Measurements from ENCODE around the gene GPR68. TPM values are rescaled to one million over a fixed set of nuclear protein-coding genes. Genes with fewer than 3 reads are reported as not detected.
"Not testable (repeated sequence)": the region's sequence is repeated elsewhere in the genome, so short reads cannot be mapped to it uniquely, and the experiment has no call there.

The GPR68 gene
- total RNA-seq, 1 donor from 2014 or later: 6.3 TPM

DNA sequence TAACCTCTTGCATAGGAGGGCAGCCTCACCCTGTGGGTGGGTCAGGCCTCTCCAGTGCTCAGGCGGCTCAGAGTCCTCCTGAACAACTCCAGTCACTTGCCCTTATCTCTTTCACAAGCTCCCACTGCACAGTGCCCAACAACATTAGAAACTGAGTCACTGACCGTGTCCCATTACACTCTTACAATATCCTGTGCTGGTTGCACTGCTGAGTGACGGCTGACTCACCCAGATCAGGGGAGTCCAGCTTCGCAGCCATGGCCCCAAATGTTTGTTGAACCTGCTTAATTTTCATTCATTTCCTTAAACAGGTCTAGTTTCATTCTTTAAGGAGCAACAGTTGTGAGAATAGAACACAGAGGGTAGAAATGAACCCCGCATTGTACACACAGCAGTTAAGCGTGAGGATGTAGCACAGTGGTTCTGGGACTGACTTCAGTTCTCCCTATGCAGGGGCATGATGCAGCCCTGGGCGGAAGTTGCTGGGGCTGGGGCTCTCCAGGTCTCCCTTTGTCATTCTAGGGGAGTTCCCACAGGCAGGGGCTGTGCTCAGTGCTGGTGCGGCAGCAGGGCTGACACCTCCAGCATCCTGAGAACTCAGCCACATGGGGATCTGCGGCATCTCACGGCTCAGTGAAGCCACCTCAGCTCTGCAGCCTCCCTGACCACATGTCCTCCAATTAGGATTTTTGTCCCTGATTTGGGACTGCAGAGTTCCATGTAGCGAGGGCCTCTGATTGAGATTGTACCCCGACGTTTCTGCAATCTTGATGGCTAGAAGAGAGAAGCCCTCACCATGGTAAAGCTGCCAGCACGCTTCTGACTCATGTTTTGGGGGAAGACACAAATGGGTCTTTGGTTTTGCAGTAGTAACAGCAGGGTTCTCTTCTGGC is 16.1 kb downstream of the GPR68 start:
- ATAC-seq: no peak
- no peaks in the 10 kb centered on the region for H3K9me3 ChIP-seq
- TF ChIP-seq, protein P1, sequence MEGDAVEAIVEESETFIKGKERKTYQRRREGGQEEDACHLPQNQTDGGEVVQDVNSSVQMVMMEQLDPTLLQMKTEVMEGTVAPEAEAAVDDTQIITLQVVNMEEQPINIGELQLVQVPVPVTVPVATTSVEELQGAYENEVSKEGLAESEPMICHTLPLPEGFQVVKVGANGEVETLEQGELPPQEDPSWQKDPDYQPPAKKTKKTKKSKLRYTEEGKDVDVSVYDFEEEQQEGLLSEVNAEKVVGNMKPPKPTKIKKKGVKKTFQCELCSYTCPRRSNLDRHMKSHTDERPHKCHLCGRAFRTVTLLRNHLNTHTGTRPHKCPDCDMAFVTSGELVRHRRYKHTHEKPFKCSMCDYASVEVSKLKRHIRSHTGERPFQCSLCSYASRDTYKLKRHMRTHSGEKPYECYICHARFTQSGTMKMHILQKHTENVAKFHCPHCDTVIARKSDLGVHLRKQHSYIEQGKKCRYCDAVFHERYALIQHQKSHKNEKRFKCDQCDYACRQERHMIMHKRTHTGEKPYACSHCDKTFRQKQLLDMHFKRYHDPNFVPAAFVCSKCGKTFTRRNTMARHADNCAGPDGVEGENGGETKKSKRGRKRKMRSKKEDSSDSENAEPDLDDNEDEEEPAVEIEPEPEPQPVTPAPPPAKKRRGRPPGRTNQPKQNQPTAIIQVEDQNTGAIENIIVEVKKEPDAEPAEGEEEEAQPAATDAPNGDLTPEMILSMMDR (IDR thresholded peaks at IDR 0.05): no peak
- no peak overlapping the region for H3K27ac ChIP-seq
- no peak for DNase-seq
- H3K36me3 ChIP-seq: peaks cover 4% of the 10 kb centered on the region
- peaks cover 42% of the 10 kb centered on the region for H3K4me1 ChIP-seq
- intact Hi-C loops (cut with DNase I): no loop called here
- H3K27me3 ChIP-seq: no peaks in the 10 kb centered on the region
- H3K4me3 ChIP-seq: no peak overlapping the region

DNA sequence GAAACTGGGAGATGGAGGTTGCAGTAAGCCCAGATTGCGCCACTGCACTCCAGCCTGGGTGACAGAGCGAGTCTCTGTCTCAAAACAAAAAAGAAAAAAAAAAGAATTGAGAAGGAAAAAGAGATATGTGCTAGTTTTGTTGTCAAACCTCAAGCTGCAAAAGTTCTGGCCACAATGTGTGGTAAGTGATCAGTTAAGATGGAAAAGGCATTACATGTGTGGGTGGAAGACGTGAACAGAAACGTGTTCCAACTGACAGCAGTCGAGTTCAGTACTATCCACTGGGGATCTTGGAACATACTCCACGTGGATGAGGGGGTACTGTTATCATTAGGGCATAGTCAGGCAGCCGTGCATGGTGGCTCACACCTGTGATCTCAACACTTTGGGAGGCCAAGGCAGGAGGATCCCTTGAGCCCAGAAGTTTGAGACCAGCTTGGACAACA is 17.3 kb downstream of the GPR68 start:
- intact Hi-C loops (cut with DNase I): no loop called here
- TF ChIP-seq, protein P1 (IDR thresholded peaks at IDR 0.05): no peak
- ATAC-seq (no peak), DNase-seq (no peak)
- H3K4me1 ChIP-seq: peaks cover 44% of the 10 kb centered on the region
- H3K9me3 ChIP-seq: no peaks in the 10 kb centered on the region
- H3K27ac ChIP-seq: no peak overlapping the region
- H3K27me3 ChIP-seq: no peaks in the 10 kb centered on the region
- no peak overlapping the region for H3K4me3 ChIP-seq
- peaks cover 4% of the 10 kb centered on the region for H3K36me3 ChIP-seq

DNA sequence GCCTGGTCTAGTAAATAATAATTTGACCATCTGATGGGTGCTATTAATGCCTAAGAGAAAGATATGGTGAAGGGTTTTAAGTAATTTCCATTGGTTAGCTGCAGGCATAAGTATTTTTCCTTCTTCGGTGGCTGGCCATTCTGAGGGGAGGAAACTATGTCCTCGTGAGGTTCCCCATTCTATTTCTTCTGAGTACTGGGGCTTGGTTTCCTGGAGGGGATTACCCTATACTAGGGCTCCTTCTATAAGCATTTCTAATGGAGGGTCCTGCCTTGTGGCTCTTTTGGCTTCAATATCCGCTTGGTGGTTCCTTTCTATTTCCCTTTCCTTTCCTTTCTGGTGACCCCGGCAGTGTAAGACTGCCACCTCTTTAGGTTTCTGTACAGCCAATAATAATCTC is 18.1 kb downstream of the GPR68 start:
- ATAC-seq; H3K27me3 ChIP-seq; H3K9me3 ChIP-seq; H3K36me3 ChIP-seq; H3K27ac ChIP-seq; H3K4me3 ChIP-seq; intact Hi-C loops (cut with DNase I); DNase-seq: not testable (repeated sequence)
- H3K4me1 ChIP-seq: peaks cover 44% of the 10 kb centered on the region

DNA sequence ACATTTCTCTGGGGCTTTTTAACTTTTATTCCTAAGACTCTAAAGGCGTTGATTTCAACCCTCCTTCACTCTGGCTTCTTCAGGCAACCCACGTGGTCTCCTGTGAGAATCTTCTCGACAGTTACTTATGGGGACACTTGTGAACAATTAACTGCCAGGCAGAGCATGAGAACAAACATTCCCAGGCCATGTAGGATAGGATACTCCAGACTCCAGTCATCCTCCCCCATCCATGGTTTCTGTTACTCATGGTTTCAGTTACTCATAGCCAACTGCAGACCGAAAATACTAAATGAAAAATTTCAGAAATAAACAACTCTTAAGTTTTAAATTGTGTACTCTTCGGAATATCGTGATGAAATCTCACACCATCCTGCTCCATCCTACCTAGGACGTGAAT is 19.5 kb downstream of the GPR68 start:
- Histone ChIP-seq H3K27ac (no peak overlapping the region), H3K27me3 (no peaks in the 10 kb centered on the region), H3K4me3 (no peak overlapping the region), H3K4me1 (peaks cover 50% of the 10 kb centered on the region), H3K9me3 (no peaks in the 10 kb centered on the region), H3K36me3 (peaks cover 4% of the 10 kb centered on the region)
- DNase-seq (no peak), ATAC-seq (peak; percentile 38)
- intact Hi-C loops (cut with DNase I): no loop called here
- TF ChIP-seq, protein P1 (IDR thresholded peaks at IDR 0.05): no peak

DNA sequence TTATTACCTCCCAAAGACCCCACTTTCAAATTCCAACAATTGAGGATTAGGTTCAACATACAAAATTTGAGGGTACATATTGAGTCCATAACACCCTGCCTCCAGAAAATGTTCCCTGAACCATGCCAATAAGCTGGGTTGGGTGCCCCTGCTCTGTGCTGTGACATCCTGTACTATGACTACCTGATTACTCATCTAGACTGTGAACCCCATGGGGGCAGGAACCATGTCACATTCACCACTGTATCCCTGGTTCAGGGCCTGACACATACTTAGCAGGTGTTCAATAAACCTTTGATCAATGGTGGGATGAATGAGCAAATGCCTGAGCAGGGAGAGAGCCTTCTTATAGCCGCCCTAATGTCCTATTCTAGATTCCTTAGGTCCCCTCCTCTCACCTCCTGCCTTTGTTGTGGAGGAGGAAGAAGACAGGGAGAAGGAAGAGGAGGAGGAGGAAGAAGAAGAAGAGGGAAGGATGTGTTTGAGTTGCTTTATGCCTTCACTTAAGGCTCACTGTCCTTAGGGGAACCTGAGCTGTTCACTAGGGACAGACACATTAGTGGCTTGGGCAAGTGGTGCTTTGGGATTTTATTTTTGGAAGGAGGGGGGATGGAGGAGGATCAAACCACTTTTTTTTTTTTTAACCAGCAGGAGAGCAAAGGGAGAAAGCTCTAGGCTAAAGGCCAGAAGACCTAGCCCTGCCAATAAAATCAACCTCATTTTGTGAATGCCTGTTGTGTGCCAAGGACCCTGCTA is 21.3 kb downstream of the GPR68 start:
- H3K27ac ChIP-seq: peak overlapping the region; percentile 58
- TF ChIP-seq, protein P1 (IDR thresholded peaks at IDR 0.05): no peak
- peaks cover 4% of the 10 kb centered on the region for H3K36me3 ChIP-seq
- DNase-seq: no peak
- no peak overlapping the region for H3K4me3 ChIP-seq
- ATAC-seq: no peak
- H3K27me3 ChIP-seq: no peaks in the 10 kb centered on the region
- H3K4me1 ChIP-seq: peaks cover 53% of the 10 kb centered on the region
- no peaks in the 10 kb centered on the region for H3K9me3 ChIP-seq
- intact Hi-C loops (cut with DNase I): no loop called here

DNA sequence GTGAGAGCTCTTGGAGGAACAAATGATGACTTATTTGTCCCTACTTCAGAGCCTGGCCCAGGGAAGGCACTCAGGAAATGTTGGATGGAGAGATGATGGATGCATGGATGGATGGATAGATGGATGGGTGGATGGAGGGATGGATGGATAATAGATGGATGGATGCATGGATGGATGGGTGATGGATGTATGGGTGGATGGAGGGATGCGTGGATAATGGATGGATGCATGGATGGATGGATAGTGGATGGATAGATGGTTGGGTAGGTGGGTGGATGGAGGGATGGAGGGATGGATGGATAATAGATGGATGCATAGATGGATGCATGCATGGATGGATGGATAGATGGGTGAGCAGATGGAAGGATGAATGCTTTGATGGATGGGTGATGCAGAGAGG is 23.2 kb downstream of the GPR68 start:
- intact Hi-C loops (cut with DNase I): no loop called here
- H3K36me3 ChIP-seq: no peaks in the 10 kb centered on the region
- H3K4me3 ChIP-seq: no peak overlapping the region
- H3K27me3 ChIP-seq: no peaks in the 10 kb centered on the region
- ATAC-seq (no peak), DNase-seq (no peak)
- peak overlapping the region; percentile 83 for H3K27ac ChIP-seq
- H3K9me3 ChIP-seq: no peaks in the 10 kb centered on the region
- TF ChIP-seq, protein P1 (IDR thresholded peaks at IDR 0.05): no peak
- H3K4me1 ChIP-seq: peaks cover 53% of the 10 kb centered on the region

Data from upper lobe of right lung (tissue), 1 donor.